Neural crest cell (in vitro differentiated cells): ENCODE results near the gene ARIH2. TPM values are rescaled to one million over a fixed set of nuclear protein-coding genes. Genes with fewer than 3 reads are reported as not detected.

Experiments
- DNase-seq: peaks from one replicate; pipeline ENCODE4 v3.0.0; 2021; ENCODE audit warnings: low read depth, mixed read lengths, low spot score
- H3K27ac Mint-ChIP-seq: one replicate; pipeline ENCODE4 v1.8.0; 2021; ENCODE audit warnings: mild to moderate bottlenecking, mixed read lengths; ENCODE audit not compliant: unreplicated experiment
- H3K27me3 Mint-ChIP-seq: 2 replicates; pipeline ENCODE4 v1.8.0; 2021; ENCODE audit warnings: low read depth, mild to moderate bottlenecking, mixed read lengths
- H3K36me3 Mint-ChIP-seq: 2 replicates; pipeline ENCODE4 v1.8.0; 2021; ENCODE audit warnings: low read depth, mild to moderate bottlenecking, mixed read lengths
- H3K4me1 Mint-ChIP-seq: 2 replicates; pipeline ENCODE4 v1.8.0; 2021; ENCODE audit warnings: mixed read lengths
- H3K4me3 Mint-ChIP-seq: one replicate; pipeline ENCODE4 v1.8.0; 2021; ENCODE audit warnings: mild to moderate bottlenecking, mixed read lengths
- H3K9me3 Mint-ChIP-seq: 2 replicates; pipeline ENCODE4 v1.8.0; 2021; ENCODE audit warnings: mixed read lengths
- total RNA-seq: library from RNA; stranded (reverse); gene quantifications from 2 replicates; pipeline ENCODE4 v1.2.1, GENCODE V29; 2021
- TF ChIP-seq, protein P1 (sequence below): fragments of 200-600 bp; sonication (generic); conservative IDR thresholded peaks from 2 replicates; pipeline ENCODE4 v1.5.0; 2021; ENCODE audit warnings: antibody characterized with exemption, mild to moderate bottlenecking

ARIH2 gene
- total RNA-seq, 1 donor from 2014 or later: 91.7 TPM

GRCh38 chr3:48881652-48882114 is 37.0 kb upstream of the ARIH2 start:
- TF ChIP-seq, protein P1, sequence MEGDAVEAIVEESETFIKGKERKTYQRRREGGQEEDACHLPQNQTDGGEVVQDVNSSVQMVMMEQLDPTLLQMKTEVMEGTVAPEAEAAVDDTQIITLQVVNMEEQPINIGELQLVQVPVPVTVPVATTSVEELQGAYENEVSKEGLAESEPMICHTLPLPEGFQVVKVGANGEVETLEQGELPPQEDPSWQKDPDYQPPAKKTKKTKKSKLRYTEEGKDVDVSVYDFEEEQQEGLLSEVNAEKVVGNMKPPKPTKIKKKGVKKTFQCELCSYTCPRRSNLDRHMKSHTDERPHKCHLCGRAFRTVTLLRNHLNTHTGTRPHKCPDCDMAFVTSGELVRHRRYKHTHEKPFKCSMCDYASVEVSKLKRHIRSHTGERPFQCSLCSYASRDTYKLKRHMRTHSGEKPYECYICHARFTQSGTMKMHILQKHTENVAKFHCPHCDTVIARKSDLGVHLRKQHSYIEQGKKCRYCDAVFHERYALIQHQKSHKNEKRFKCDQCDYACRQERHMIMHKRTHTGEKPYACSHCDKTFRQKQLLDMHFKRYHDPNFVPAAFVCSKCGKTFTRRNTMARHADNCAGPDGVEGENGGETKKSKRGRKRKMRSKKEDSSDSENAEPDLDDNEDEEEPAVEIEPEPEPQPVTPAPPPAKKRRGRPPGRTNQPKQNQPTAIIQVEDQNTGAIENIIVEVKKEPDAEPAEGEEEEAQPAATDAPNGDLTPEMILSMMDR: no peak
- no peaks in the 10 kb centered on the region for H3K36me3 Mint-ChIP-seq
- no peaks in the 10 kb centered on the region for H3K27me3 Mint-ChIP-seq
- no peak overlapping the region for H3K27ac Mint-ChIP-seq
- H3K9me3 Mint-ChIP-seq: no peaks in the 10 kb centered on the region
- H3K4me1 Mint-ChIP-seq: no peaks in the 10 kb centered on the region
- no peak for DNase-seq
- H3K4me3 Mint-ChIP-seq: no peak overlapping the region

DNA sequence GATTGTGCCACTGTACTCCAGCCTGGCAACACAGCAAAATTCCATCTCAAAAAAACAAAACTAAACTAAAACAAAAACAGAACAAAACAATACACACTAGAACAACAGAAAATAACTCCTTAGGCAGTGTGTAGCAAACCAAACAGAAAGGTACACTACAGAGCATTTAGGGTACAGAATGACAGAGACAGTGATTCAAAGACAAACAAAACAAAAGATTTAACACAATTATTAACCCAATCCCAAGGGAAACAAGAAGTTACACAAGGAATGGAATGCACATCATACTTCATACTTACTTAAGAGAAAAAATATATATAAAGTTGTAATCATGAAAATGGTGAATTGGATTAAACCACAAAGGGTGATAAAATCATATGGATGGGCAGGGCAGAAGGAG is 32.9 kb upstream of the ARIH2 start:
- H3K27me3 Mint-ChIP-seq: no peaks in the 10 kb centered on the region
- no peak for DNase-seq
- H3K36me3 Mint-ChIP-seq: no peaks in the 10 kb centered on the region
- no peaks in the 10 kb centered on the region for H3K9me3 Mint-ChIP-seq
- no peak overlapping the region for H3K4me3 Mint-ChIP-seq
- TF ChIP-seq, protein P1: no peak
- H3K4me1 Mint-ChIP-seq: no peaks in the 10 kb centered on the region
- H3K27ac Mint-ChIP-seq: no peak overlapping the region

DNA sequence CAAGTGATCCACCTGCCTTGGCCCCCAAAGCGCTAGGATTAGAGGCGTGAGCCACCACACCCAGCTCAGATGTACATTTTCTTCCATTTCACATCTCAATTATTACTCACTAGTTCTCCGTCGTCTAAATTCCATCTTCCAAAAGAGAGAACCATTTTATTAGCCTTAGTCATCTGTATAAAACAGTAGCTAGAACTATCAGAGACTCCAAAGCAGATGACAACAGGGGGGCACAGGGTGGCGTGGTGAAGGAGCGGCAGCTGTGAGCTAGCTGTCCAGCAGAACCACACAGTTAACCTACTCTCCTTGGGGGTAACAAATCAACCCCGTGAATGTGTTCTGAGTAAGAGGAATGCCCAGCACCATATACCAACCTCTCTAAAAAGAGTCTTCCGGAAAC is 27.0 kb upstream of the ARIH2 start:
- DNase-seq: no peak
- Mint-ChIP-seq H3K4me3 (no peak overlapping the region), H3K4me1 (no peaks in the 10 kb centered on the region), H3K27ac (no peak overlapping the region), H3K9me3 (no peaks in the 10 kb centered on the region), H3K36me3 (no peaks in the 10 kb centered on the region), H3K27me3 (no peaks in the 10 kb centered on the region)
- TF ChIP-seq, protein P1: no peak

GRCh38 chr3:48894516-48894915 is 24.1 kb upstream of the ARIH2 start:
- no peaks in the 10 kb centered on the region for H3K9me3 Mint-ChIP-seq
- peaks cover 21% of the 10 kb centered on the region for H3K4me1 Mint-ChIP-seq
- DNase-seq: no peak
- TF ChIP-seq, protein P1: no peak
- no peaks in the 10 kb centered on the region for H3K36me3 Mint-ChIP-seq
- H3K27ac Mint-ChIP-seq: no peak overlapping the region
- H3K4me3 Mint-ChIP-seq: no peak overlapping the region
- no peaks in the 10 kb centered on the region for H3K27me3 Mint-ChIP-seq

DNA sequence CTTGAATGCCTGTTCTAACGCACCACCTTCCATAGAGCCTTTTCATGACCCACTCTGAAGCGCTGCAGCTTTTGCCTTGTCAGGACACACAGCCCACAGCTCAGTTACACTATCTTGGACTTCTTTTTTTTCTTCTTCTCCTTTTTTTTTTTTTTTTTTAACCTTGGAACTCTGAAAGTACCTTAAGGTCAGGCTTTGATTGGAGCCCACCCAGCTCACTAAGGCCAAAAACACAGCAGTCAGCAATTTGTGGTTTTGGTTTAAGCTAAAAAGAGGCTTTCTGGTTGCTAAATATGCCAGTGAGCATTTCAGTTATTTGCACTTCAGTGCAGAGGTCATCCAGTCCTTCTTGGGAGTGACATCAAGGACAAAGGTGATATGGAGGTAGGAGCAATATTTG is 21.7 kb upstream of the ARIH2 start:
- Mint-ChIP-seq H3K27ac (no peak overlapping the region), H3K9me3 (no peaks in the 10 kb centered on the region), H3K27me3 (no peaks in the 10 kb centered on the region), H3K4me3 (peak overlapping the region; percentile 41), H3K4me1 (peaks cover 21% of the 10 kb centered on the region), H3K36me3 (no peaks in the 10 kb centered on the region)
- no peak for DNase-seq
- TF ChIP-seq, protein P1: no peak
